ENCODE results near the gene RAB11FIP4. TPM values are rescaled to one million over a fixed set of nuclear protein-coding genes. Genes with fewer than 3 reads are reported as not detected.

RAB11FIP4 gene
- total and polyA plus RNA-seq, 2 donors (not counting 3 experiments of a cell fraction or from before 2014, with no cell fraction given): 0.08 to 0.38 TPM

DNA sequence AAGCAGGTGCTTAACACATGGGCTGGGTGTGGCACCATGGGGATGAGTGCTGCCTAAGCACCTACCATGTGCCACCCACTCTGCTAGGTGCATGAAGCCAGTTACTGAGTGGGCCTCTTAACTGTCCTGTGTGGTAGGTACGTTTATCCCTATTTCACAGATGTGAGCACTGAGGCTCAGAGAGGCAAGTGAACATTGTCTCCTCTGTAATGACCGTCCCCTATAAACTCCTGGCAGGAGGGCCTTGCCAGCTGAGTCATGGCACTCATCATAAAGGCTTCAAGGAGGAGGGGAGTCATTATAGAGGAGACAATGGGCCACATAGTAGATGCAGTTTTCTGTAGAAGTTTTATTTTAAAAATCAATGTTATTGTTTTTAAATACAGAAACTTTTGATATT is 79.1 kb downstream of the RAB11FIP4 start:
- Histone ChIP-seq H3K27me3 (ENCODE audit: control insufficient read depth in 2 of 2, insufficient read depth in 2 of 2, low read length in 2 of 2) (peaks cover 0 to 2% of the 10 kb centered on the region in 2 experiments), H3K4me2 (ENCODE audit: insufficient read depth, low read length) (no peak overlapping the region), H2AFZ (ENCODE audit: low read depth, low read length) (no peak overlapping the region), H3K36me3 (ENCODE audit: control insufficient read depth in 2 of 2, extremely low read depth in 1 of 2, insufficient read depth in 2 of 2, low read length in 2 of 2) (no peaks in the 10 kb centered on the region), H3K79me2 (ENCODE audit: control insufficient read depth, insufficient read depth, low read length) (no peaks in the 10 kb centered on the region), H3K9ac (replicated peaks; ENCODE audit: extremely low read depth, insufficient read depth, low read length) (no peak overlapping the region), H3K9me1 (replicated peaks; ENCODE audit: control insufficient read depth, extremely low read depth, insufficient read depth, low read length) (no peaks in the 10 kb centered on the region), H3K27ac (ENCODE audit: insufficient read depth, low read depth, low read length) (no peak overlapping the region), H4K20me1 (replicated peaks; ENCODE audit: control insufficient read depth, extremely low read depth, insufficient read depth, low read length) (no peaks in the 10 kb centered on the region), H3K9me3 (replicated peaks; ENCODE audit: control insufficient read depth, insufficient read depth, low read length) (no peaks in the 10 kb centered on the region), H3K4me3 (replicated peaks in 1 of 3; ENCODE audit: insufficient read depth in 1 of 3, low read depth in 1 of 3, low read length in 3 of 3) (no peak overlapping the region), H3K4me1 (ENCODE audit: control insufficient read depth, extremely low read depth, insufficient read depth, low read length) (no peaks in the 10 kb centered on the region)
- DNase-seq (ENCODE audit: low read depth, low spot score) (no peak), FAIRE-seq (no peak)
- no TSS peak for BruUV-seq (replicated peaks)
- ChIA-PET POLR2A (interaction anchor here (0.9 kb wide), 1 partner anchor 16 kb away, joined by 12 read pairs; no protein-coding TSS in a partner anchor), CTCF (no interaction called here)
- TF ChIP-seq FOS (IDR thresholded peaks at IDR 0.05; ENCODE audit: borderline replicate concordance, insufficient read depth, low read length) (no peak), POLR2A (IDR thresholded peaks at IDR 0.05; ENCODE audit: low read depth, low read length) (no peak), MYC (IDR thresholded peaks at IDR 0.05; ENCODE audit: low read depth, low read length) (no peak), GATA2 (IDR thresholded peaks at IDR 0.05; ENCODE audit: insufficient read depth, insufficient read length, low read depth, low read length) (no peak), POLR2AphosphoS5 (IDR thresholded peaks at IDR 0.05; ENCODE audit: insufficient read depth, low read depth, low read length) (no peak), EZH2 (IDR thresholded peaks at IDR 0.05; ENCODE audit: borderline replicate concordance, low read depth, low read length, severe bottlenecking) (no peak), JUN (IDR thresholded peaks at IDR 0.05; ENCODE audit: borderline replicate concordance, insufficient read depth, insufficient read length, low read depth) (no peak), MAX (IDR thresholded peaks at IDR 0.05; ENCODE audit: insufficient read depth, insufficient read length) (no peak), CTCF (IDR thresholded peaks at IDR 0.05; ENCODE audit: extremely low read depth in 1 of 2, insufficient read depth in 1 of 2, low read depth in 1 of 2, low read length in 2 of 2) (no peak)
- dilution Hi-C loops (cut with MboI; ENCODE audit: extremely low pct_ligation_motif_present, low sequenced_read_pairs): no loop called here
- intact Hi-C loops (cut with micrococcal nuclease): no loop called here
